Activated CD4-positive, alpha-beta T cell treated with anti-CD3 and anti-CD28 coated beads, Interleukin-10, Interleukin-2, amounts not matched to agents 100 ng/mL and 50 ng/mL, durations not matched to agents 16 hours and 8 hours (primary cell): ENCODE data around the gene WHAMM.
A peak's percentile ranks its signal among the peaks of the same experiment; 100 is the strongest.
"Not testable (repeated sequence)": the region's sequence is repeated elsewhere in the genome, so short reads cannot be mapped to it uniquely, and the experiment has no call there.

Source experiments
- DNase-seq: peaks from one replicate; pipeline ENCODE4 v3.0.0-alpha.2; 2020

The WHAMM gene

GRCh38 chr15:82843566-82843965, 34.1 kb downstream of the WHAMM start:
- DNase-seq: no peak

- DNase-seq: no peak
Observed at GRCh38 chr15:82845686-82846085, 36.3 kb downstream of the WHAMM start.

- no peak for DNase-seq
Observed at GRCh38 chr15:82846621-82847020, 37.2 kb downstream of the WHAMM start.

GRCh38 chr15:82847703-82848102, 38.3 kb downstream of the WHAMM start:
- no peak for DNase-seq

- DNase-seq: no peak
Observed at GRCh38 chr15:82848241-82848993, 39.0 kb downstream of the WHAMM start.

GRCh38 chr15:82849556-82850512, 40.4 kb downstream of the WHAMM start:
- peak; percentile 64 for DNase-seq

GRCh38 chr15:82850731-82851130, 41.3 kb downstream of the WHAMM start:
- no peak for DNase-seq

- DNase-seq: no peak
Observed at GRCh38 chr15:82851306-82851850, 42.0 kb downstream of the WHAMM start.

GRCh38 chr15:82851981-82852511, 42.6 kb downstream of the WHAMM start:
- DNase-seq: no peak

GRCh38 chr15:82852941-82853561, 43.6 kb downstream of the WHAMM start:
- no peak for DNase-seq

- no peak for DNase-seq
Observed at GRCh38 chr15:82854554-82854953, 45.1 kb downstream of the WHAMM start.

- DNase-seq: no peak
Observed at GRCh38 chr15:82855286-82856100, 46.1 kb downstream of the WHAMM start.

- no peak for DNase-seq
Observed at GRCh38 chr15:82856397-82857170, 47.2 kb downstream of the WHAMM start.

GRCh38 chr15:82858932-82859331, 49.5 kb downstream of the WHAMM start:
- DNase-seq: no peak

- DNase-seq: no peak
Observed at GRCh38 chr15:82862886-82863285, 53.5 kb downstream of the WHAMM start.

- DNase-seq: no peak
Observed at GRCh38 chr15:82864967-82865366, 55.5 kb downstream of the WHAMM start.

GRCh38 chr15:82865581-82865980, 56.2 kb downstream of the WHAMM start:
- DNase-seq: not testable (repeated sequence)

GRCh38 chr15:82865981-82866380, 56.6 kb downstream of the WHAMM start:
- DNase-seq: not testable (repeated sequence)

GRCh38 chr15:82870727-82871320, 61.4 kb downstream of the WHAMM start:
- no peak for DNase-seq

GRCh38 chr15:82871358-82871757, 61.9 kb downstream of the WHAMM start:
- no peak for DNase-seq
